WTC11 (cell line): ENCODE data around the gene NEK7.
"Not testable (repeated sequence)": the region's sequence is repeated elsewhere in the genome, so short reads cannot be mapped to it uniquely, and the experiment has no call there.

ENCODE experiments used
- CTCF ChIP-seq: fragments of 200-600 bp; IDR thresholded peaks from 2 replicates; pipeline ENCODE4 v1.8.0; 2022; ENCODE audit warnings: antibody characterized with exemption
- EMX1 ChIP-seq: fragments of 250-450 bp; sonication (Bioruptor Pico); IDR thresholded peaks from 2 replicates; pipeline ENCODE4 v1.8.0; 2021; ENCODE audit warnings: mild to moderate bottlenecking
- MAX ChIP-seq: sonication (generic); formaldehyde crosslinking; IDR thresholded peaks from 2 replicates; pipeline ENCODE4 v1.8.0; 2022; ENCODE audit warnings: mild to moderate bottlenecking, missing genetic modification reagents
- MLX ChIP-seq: sonication (generic); formaldehyde crosslinking; IDR thresholded peaks from 2 replicates; pipeline ENCODE4 v1.8.1; 2023; ENCODE audit warnings: mild to moderate bottlenecking, missing genetic modification reagents, moderate library complexity
- NFYB ChIP-seq: sonication (generic); formaldehyde crosslinking; conservative IDR thresholded peaks from 2 replicates; pipeline ENCODE4 v1.8.0; 2022; ENCODE audit warnings: low read depth, missing genetic modification reagents
- SP1 ChIP-seq: sonication (generic); formaldehyde crosslinking; conservative IDR thresholded peaks from 2 replicates; pipeline ENCODE4 v1.8.1; 2022; ENCODE audit warnings: missing genetic modification reagents
- TCF7 ChIP-seq: sonication (generic); formaldehyde crosslinking; IDR thresholded peaks from 2 replicates; pipeline ENCODE4 v1.8.0; 2022; ENCODE audit warnings: mild to moderate bottlenecking, low read depth, missing genetic modification reagents, moderate library complexity
- ZBTB21 ChIP-seq: sonication (generic); formaldehyde crosslinking; IDR thresholded peaks from 2 replicates; pipeline ENCODE4 v1.8.1; 2023; ENCODE audit warnings: mild to moderate bottlenecking, missing genetic modification reagents, borderline replicate concordance
- ZNF121 ChIP-seq: sonication (generic); formaldehyde crosslinking; IDR thresholded peaks from 2 replicates; pipeline ENCODE4 v1.8.0; 2023; ENCODE audit warnings: missing genetic modification reagents
- TF ChIP-seq, protein P1 (sequence below): sonication (generic); formaldehyde crosslinking; IDR thresholded peaks from 2 replicates; pipeline ENCODE4 v1.8.1; 2022; ENCODE audit warnings: low read depth, missing genetic modification reagents, borderline replicate concordance
- TF ChIP-seq, protein P2 (sequence below): sonication (generic); formaldehyde crosslinking; conservative IDR thresholded peaks from 2 replicates; pipeline ENCODE4 v1.8.1; 2022; ENCODE audit warnings: mild to moderate bottlenecking, missing genetic modification reagents

GRCh38 chr1:198130053-198130452 lies 26.7 kb upstream of the NEK7 start:
- TF ChIP-seq CTCF; ZBTB21 (CRISPR knock-in tag); TCF7 (CRISPR knock-in tag); ZNF121 (CRISPR knock-in tag); EMX1; MLX (CRISPR knock-in tag); MAX; NFYB; SP1 (CRISPR knock-in tag): not testable (repeated sequence)
- TF ChIP-seq, protein P1, sequence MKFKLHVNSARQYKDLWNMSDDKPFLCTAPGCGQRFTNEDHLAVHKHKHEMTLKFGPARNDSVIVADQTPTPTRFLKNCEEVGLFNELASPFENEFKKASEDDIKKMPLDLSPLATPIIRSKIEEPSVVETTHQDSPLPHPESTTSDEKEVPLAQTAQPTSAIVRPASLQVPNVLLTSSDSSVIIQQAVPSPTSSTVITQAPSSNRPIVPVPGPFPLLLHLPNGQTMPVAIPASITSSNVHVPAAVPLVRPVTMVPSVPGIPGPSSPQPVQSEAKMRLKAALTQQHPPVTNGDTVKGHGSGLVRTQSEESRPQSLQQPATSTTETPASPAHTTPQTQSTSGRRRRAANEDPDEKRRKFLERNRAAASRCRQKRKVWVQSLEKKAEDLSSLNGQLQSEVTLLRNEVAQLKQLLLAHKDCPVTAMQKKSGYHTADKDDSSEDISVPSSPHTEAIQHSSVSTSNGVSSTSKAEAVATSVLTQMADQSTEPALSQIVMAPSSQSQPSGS: not testable (repeated sequence)
- TF ChIP-seq, protein P2, sequence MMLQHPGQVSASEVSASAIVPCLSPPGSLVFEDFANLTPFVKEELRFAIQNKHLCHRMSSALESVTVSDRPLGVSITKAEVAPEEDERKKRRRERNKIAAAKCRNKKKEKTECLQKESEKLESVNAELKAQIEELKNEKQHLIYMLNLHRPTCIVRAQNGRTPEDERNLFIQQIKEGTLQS (CRISPR knock-in tag): not testable (repeated sequence)
